H9 (cell line): Measurements from ENCODE around the gene MS4A15. TPM values are rescaled to one million over a fixed set of nuclear protein-coding genes. Genes with fewer than 3 reads are reported as not detected.

Experiments used
- DNase-seq: peaks from one replicate; pipeline ENCODE4 v3.0.0-alpha.2; 2017
- H2AFZ ChIP-seq: one replicate; pipeline ENCODE4 v1.6.1; 2013; ENCODE audit warnings: mild to moderate bottlenecking, low read length, control low read depth, moderate library complexity
- H2AK5ac ChIP-seq: 2 replicates; pipeline ENCODE4 v1.6.1; 2013; ENCODE audit warnings: low read length, control low read depth, mixed read lengths; ENCODE audit not compliant: insufficient read length
- H2BK120ac ChIP-seq: one replicate; pipeline ENCODE4 v1.6.1; 2013; ENCODE audit warnings: low read depth, mild to moderate bottlenecking, low read length, control low read depth, inconsistent platforms; ENCODE audit not compliant: poor library complexity, severe bottlenecking
- H2BK12ac ChIP-seq: 2 replicates; pipeline ENCODE4 v1.6.1; 2013; ENCODE audit warnings: low read length, control low read depth, mixed read lengths, low read depth; ENCODE audit not compliant: insufficient read length
- H2BK15ac ChIP-seq: 2 replicates; pipeline ENCODE4 v1.6.1; 2013; ENCODE audit warnings: low read depth, low read length, control low read depth
- H2BK20ac ChIP-seq: one replicate; pipeline ENCODE4 v1.6.1; 2013; ENCODE audit warnings: low read depth, mild to moderate bottlenecking, low read length, control low read depth, inconsistent platforms; ENCODE audit not compliant: poor library complexity, severe bottlenecking
- H2BK5ac ChIP-seq: 2 replicates; pipeline ENCODE4 v1.6.1; 2013; ENCODE audit warnings: low read length, control low read depth, mixed read lengths; ENCODE audit not compliant: insufficient read length
- H3K14ac ChIP-seq: 2 replicates; pipeline ENCODE4 v1.6.1; 2013; ENCODE audit warnings: low read length, control low read depth; ENCODE audit not compliant: insufficient read depth
- H3K18ac ChIP-seq: 2 replicates; pipeline ENCODE4 v1.6.1; 2013; ENCODE audit warnings: low read depth, mild to moderate bottlenecking, mixed read lengths, low read length, control low read depth; ENCODE audit not compliant: insufficient read length
- H3K23ac ChIP-seq: 2 replicates; pipeline ENCODE4 v1.6.1; 2013; ENCODE audit warnings: low read length, control low read depth, mixed read lengths, low read depth; ENCODE audit not compliant: insufficient read length
- H3K23me2 ChIP-seq: 2 replicates; pipeline ENCODE4 v1.6.1; 2013; ENCODE audit warnings: low read depth, mild to moderate bottlenecking, mixed read lengths, low read length, control low read depth; ENCODE audit not compliant: insufficient read length, poor library complexity, severe bottlenecking
- H3K27ac ChIP-seq: 2 replicates; pipeline ENCODE4 v1.5.1; 2013; ENCODE audit warnings: low read length, control low read depth, mixed read lengths, low read depth; ENCODE audit not compliant: insufficient read length
- H3K27me3 ChIP-seq: 2 replicates; pipeline ENCODE4 v1.6.1; 2013; ENCODE audit warnings: low read length, control low read depth, inconsistent platforms; ENCODE audit not compliant: insufficient read depth
- H3K4ac ChIP-seq: 2 replicates; pipeline ENCODE4 v1.6.1; 2013; ENCODE audit warnings: low read depth, mild to moderate bottlenecking, control low read depth, inconsistent platforms, low read length, moderate library complexity
- H3K4me1 ChIP-seq: 2 replicates; pipeline ENCODE4 v1.6.1; 2013; ENCODE audit warnings: low read length, control low read depth, inconsistent platforms; ENCODE audit not compliant: insufficient read depth
- H3K4me2 ChIP-seq: 2 replicates; pipeline ENCODE4 v1.6.1; 2013; ENCODE audit warnings: low read length, control low read depth, mixed read lengths; ENCODE audit not compliant: insufficient read length, insufficient read depth
- H3K56ac ChIP-seq: 2 replicates; pipeline ENCODE4 v1.6.1; 2013; ENCODE audit warnings: low read depth, mild to moderate bottlenecking, mixed read lengths, low read length, control low read depth; ENCODE audit not compliant: insufficient read length
- H3K79me1 ChIP-seq: 2 replicates; pipeline ENCODE4 v1.6.1; 2013; ENCODE audit warnings: low read depth, mild to moderate bottlenecking, moderate library complexity, low read length, control low read depth, inconsistent platforms; ENCODE audit not compliant: insufficient read depth, poor library complexity, severe bottlenecking
- H3K79me2 ChIP-seq: 2 replicates; pipeline ENCODE4 v1.6.1; 2013; ENCODE audit warnings: low read length, control low read depth, inconsistent platforms; ENCODE audit not compliant: insufficient read depth
- H3K9ac ChIP-seq: 2 replicates; pipeline ENCODE4 v1.6.1; 2013; ENCODE audit warnings: low read length, control low read depth, mixed read lengths; ENCODE audit not compliant: insufficient read length; ENCODE audit errors: extremely low read depth
- H3K9me3 ChIP-seq: one replicate; pipeline ENCODE4 v1.6.1; 2013; ENCODE audit warnings: low read depth, low read length, inconsistent platforms; ENCODE audit not compliant: control insufficient read depth
- H3T11ph ChIP-seq: one replicate; pipeline ENCODE4 v1.6.1; 2013; ENCODE audit warnings: mild to moderate bottlenecking, low read length, control low read depth, inconsistent platforms
- H4K20me1 ChIP-seq: one replicate; pipeline ENCODE4 v1.6.1; 2013; ENCODE audit not compliant: control insufficient read depth, insufficient read length, insufficient read depth
- H4K5ac ChIP-seq: 2 replicates; pipeline ENCODE4 v1.6.1; 2013; ENCODE audit warnings: low read depth, mild to moderate bottlenecking, mixed read lengths, low read length, control low read depth; ENCODE audit not compliant: insufficient read length
- H4K8ac ChIP-seq: replicated peaks from 2 replicates; pipeline ENCODE4 v1.6.1; 2013; ENCODE audit warnings: low read length, control low read depth, mixed read lengths, low read depth; ENCODE audit not compliant: insufficient read length
- H4K91ac ChIP-seq: 2 replicates; pipeline ENCODE4 v1.6.1; 2013; ENCODE audit warnings: low read depth, mild to moderate bottlenecking, moderate library complexity, mixed read lengths, low read length, control low read depth; ENCODE audit not compliant: insufficient read length
- H3K27ac Mint-ChIP-seq, 3 experiments: 2 replicates in 2 of 3; 3 replicates in 1 of 3; pipeline ENCODE4 v1.8.0; 2020 to 2021; ENCODE audit warnings: mixed read lengths in 3 of 3, mild to moderate bottlenecking in 1 of 3, moderate library complexity in 1 of 3
- H3K27me3 Mint-ChIP-seq: 2 replicates; pipeline ENCODE4 v1.8.0; 2021; ENCODE audit warnings: low read depth, mild to moderate bottlenecking, moderate library complexity, mixed read lengths
- H3K36me3 Mint-ChIP-seq, 3 experiments: 2 replicates in 2 of 3; 3 replicates in 1 of 3; pipeline ENCODE4 v1.8.0; 2020 to 2021; ENCODE audit warnings: low read depth in 3 of 3, mixed read lengths in 3 of 3; ENCODE audit not compliant: insufficient read depth in 1 of 3
- H3K4me1 Mint-ChIP-seq, 2 experiments: 2 replicates each; pipeline ENCODE4 v1.8.0; 2020; ENCODE audit warnings: mixed read lengths in 2 of 2
- H3K4me3 Mint-ChIP-seq, 2 experiments: 2 replicates in 1 of 2; 3 replicates in 1 of 2; pipeline ENCODE4 v1.8.0; 2020 to 2021; ENCODE audit warnings: mild to moderate bottlenecking in 2 of 2, mixed read lengths in 2 of 2, moderate library complexity in 1 of 2
- H3K9me3 Mint-ChIP-seq, 2 experiments: 2 replicates in 1 of 2; 3 replicates in 1 of 2; pipeline ENCODE4 v1.8.0; 2020; ENCODE audit warnings: mild to moderate bottlenecking in 2 of 2, mixed read lengths in 2 of 2, moderate library complexity in 1 of 2
- WGBS: extraction: QIAGEN DNeasy Blood & Tissue Kit; methylation state at CpG from one replicate; pipeline ENCODE4 v1.1.7; 2013; ENCODE audit warnings: missing lambda C conversion rate, low lambda C conversion rate, mixed read lengths; ENCODE audit not compliant: insufficient read length; ENCODE audit errors: extremely low coverage; 5-methylcytosine and 5-hydroxymethylcytosine counted together
- total RNA-seq: library from RNA; stranded (reverse); gene quantifications from 2 replicates; pipeline ENCODE4 v1.2.1, GENCODE V29; 2021
- TF ChIP-seq, protein P1 (sequence below): fragments of 200-600 bp; sonication (generic); conservative IDR thresholded peaks from 3 replicates; pipeline ENCODE4 v1.8.0; 2021; ENCODE audit warnings: antibody characterized with exemption, mild to moderate bottlenecking

The MS4A15 gene
- total RNA-seq, 1 experiment from 2014 or later, result 0.11 TPM

DNA sequence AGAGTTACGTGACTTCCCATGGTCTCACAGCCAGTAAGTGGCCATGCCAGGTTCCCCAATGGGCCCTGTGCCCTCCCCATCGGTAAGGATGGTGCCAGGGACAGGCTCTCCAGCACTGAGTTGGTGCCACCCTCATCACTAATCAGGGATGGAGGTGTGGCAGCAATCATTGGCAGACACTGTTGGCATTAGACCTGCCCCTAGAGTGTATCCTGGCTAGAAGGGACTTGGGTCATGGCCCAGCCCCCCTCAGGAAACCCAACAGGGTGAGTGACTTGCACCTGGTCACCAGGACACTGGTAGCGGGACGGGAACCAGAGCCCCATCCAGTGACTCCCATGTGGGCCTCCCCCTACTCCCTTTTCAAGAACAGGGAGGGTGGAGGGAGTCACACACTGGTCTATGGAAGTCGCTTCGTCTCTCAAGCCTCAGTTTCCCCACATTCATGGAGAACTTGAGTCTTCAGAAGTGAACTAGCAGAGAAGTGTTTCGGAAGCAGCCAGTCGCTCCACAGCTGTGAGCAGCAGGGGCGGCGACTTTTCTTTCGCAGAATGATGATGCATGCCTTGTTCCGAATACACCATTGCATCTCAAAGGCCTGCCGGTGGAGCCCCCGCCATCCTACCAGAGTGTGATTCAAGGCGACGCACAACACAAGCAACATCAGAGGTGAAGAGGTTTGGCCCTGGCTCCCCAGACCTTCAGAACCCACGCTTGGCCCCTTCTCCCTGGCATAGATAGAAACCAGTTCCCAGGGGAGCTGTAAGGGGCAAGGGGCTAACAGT is 41.4 kb downstream of the MS4A15 start:
- H2AFZ ChIP-seq, result no peak overlapping the region
- H2BK5ac ChIP-seq, result no peak overlapping the region
- peaks cover 8 to 10% of the 10 kb centered on the region in 2 experiments; a peak in 4 of 5 replicates for H3K9me3 Mint-ChIP-seq
- no CpG with 5 or more reads among the region's 17 CpGs for WGBS
- no peaks in the 10 kb centered on the region for H3K36me3 Mint-ChIP-seq
- H3K27me3 ChIP-seq, result no peaks in the 10 kb centered on the region
- no peak overlapping the region for H3K18ac ChIP-seq
- H3K27me3 Mint-ChIP-seq, result peaks cover 52% of the 10 kb centered on the region
- TF ChIP-seq, protein P1, sequence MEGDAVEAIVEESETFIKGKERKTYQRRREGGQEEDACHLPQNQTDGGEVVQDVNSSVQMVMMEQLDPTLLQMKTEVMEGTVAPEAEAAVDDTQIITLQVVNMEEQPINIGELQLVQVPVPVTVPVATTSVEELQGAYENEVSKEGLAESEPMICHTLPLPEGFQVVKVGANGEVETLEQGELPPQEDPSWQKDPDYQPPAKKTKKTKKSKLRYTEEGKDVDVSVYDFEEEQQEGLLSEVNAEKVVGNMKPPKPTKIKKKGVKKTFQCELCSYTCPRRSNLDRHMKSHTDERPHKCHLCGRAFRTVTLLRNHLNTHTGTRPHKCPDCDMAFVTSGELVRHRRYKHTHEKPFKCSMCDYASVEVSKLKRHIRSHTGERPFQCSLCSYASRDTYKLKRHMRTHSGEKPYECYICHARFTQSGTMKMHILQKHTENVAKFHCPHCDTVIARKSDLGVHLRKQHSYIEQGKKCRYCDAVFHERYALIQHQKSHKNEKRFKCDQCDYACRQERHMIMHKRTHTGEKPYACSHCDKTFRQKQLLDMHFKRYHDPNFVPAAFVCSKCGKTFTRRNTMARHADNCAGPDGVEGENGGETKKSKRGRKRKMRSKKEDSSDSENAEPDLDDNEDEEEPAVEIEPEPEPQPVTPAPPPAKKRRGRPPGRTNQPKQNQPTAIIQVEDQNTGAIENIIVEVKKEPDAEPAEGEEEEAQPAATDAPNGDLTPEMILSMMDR, result no peak
- H3K56ac ChIP-seq, result no peak overlapping the region
- no peak overlapping the region for H2BK120ac ChIP-seq
- H3K79me1 ChIP-seq, result no peaks in the 10 kb centered on the region
- H4K8ac ChIP-seq, result no peak overlapping the region
- H4K20me1 ChIP-seq, result no peaks in the 10 kb centered on the region
- H3K27ac Mint-ChIP-seq, result no peak overlapping the region; a peak in 1 of 7 replicates
- no peaks in the 10 kb centered on the region for H3K23me2 ChIP-seq
- no peak overlapping the region for H3K27ac ChIP-seq
- H3K4me1 ChIP-seq, result no peaks in the 10 kb centered on the region
- no peak overlapping the region for H3K9ac ChIP-seq
- H2BK20ac ChIP-seq, result no peak overlapping the region
- H3T11ph ChIP-seq, result no peak overlapping the region
- no peak overlapping the region for H3K4ac ChIP-seq
- H3K4me3 Mint-ChIP-seq, result no peak overlapping the region
- no peak overlapping the region for H2BK15ac ChIP-seq
- H3K4me2 ChIP-seq, result no peak overlapping the region
- H2BK12ac ChIP-seq, result no peak overlapping the region
- H3K23ac ChIP-seq, result no peak overlapping the region
- no peak overlapping the region for H4K91ac ChIP-seq
- H4K5ac ChIP-seq, result no peak overlapping the region
- H2AK5ac ChIP-seq, result no peak overlapping the region
- H3K4me1 Mint-ChIP-seq, result no peaks in the 10 kb centered on the region; a peak in 1 of 4 replicates
- DNase-seq, result no peak
- no peak overlapping the region; the same call in 1 of the 2 replicates for H3K14ac ChIP-seq
- no peaks in the 10 kb centered on the region for H3K79me2 ChIP-seq
- H3K9me3 ChIP-seq, result no peaks in the 10 kb centered on the region
